Ishikawa (cell line): ENCODE results near the gene RCAN2.

ENCODE experiments used
- CEBPB ChIP-seq: IDR thresholded peaks from 2 replicates; pipeline ENCODE4 v1.6.1; 2012
- CREB1 ChIP-seq: IDR thresholded peaks from 2 replicates; pipeline ENCODE4 v1.6.1; 2012; ENCODE audit warnings: low read depth
- EGR1 ChIP-seq: IDR thresholded peaks from 2 replicates; pipeline ENCODE4 v1.6.1; 2012
- EP300 ChIP-seq: IDR thresholded peaks from 2 replicates; pipeline ENCODE4 v1.6.1; 2012; ENCODE audit warnings: borderline replicate concordance
- FOXM1 ChIP-seq: IDR thresholded peaks from 2 replicates; pipeline ENCODE4 v1.6.1; 2012; ENCODE audit warnings: low read depth, borderline replicate concordance
- MAX ChIP-seq: IDR thresholded peaks from 2 replicates; pipeline ENCODE4 v1.6.1; 2012
- NFIC ChIP-seq: IDR thresholded peaks from 2 replicates; pipeline ENCODE4 v1.6.1; 2012
- RAD21 ChIP-seq: IDR thresholded peaks from 2 replicates; pipeline ENCODE4 v1.6.1; 2012; ENCODE audit warnings: low read depth
- REST ChIP-seq: IDR thresholded peaks from 2 replicates; pipeline ENCODE4 v1.6.1; 2012; ENCODE audit warnings: low read depth, mild to moderate bottlenecking
- TAF1 ChIP-seq: IDR thresholded peaks from 2 replicates; pipeline ENCODE4 v1.6.1; 2012; ENCODE audit warnings: low read depth, mild to moderate bottlenecking
- TCF12 ChIP-seq: IDR thresholded peaks from 2 replicates; pipeline ENCODE4 v1.6.1; 2012; ENCODE audit warnings: low read depth
- TEAD4 ChIP-seq: IDR thresholded peaks from 2 replicates; pipeline ENCODE4 v1.6.1; 2012
- USF1 ChIP-seq: IDR thresholded peaks from 2 replicates; pipeline ENCODE4 v1.6.1; 2012
- YY1 ChIP-seq: IDR thresholded peaks from 2 replicates; pipeline ENCODE4 v1.6.1; 2012; ENCODE audit warnings: low read depth
- ZBTB7A ChIP-seq: IDR thresholded peaks from 2 replicates; pipeline ENCODE4 v1.6.1; 2012; ENCODE audit warnings: low read depth

The RCAN2 gene

GRCh38 chr6:46469021-46469420 lies 22.2 kb downstream of the RCAN2 start:
- no peak for TF ChIP-seq EP300
- TF ChIP-seq FOXM1, result no peak
- TF ChIP-seq NFIC, result no peak
- no peak for TF ChIP-seq TCF12
- TF ChIP-seq USF1, result no peak
- TF ChIP-seq ZBTB7A, result no peak
- no peak for TF ChIP-seq TEAD4
- no peak for TF ChIP-seq CREB1
- no peak for TF ChIP-seq CEBPB
- no peak for TF ChIP-seq RAD21
- TF ChIP-seq MAX, result no peak
- TF ChIP-seq YY1, result no peak
- TF ChIP-seq EGR1, result no peak
- no peak for TF ChIP-seq REST
- TF ChIP-seq TAF1, result no peak

GRCh38 chr6:46468403-46469010 lies 22.7 kb downstream of the RCAN2 start:
- TF ChIP-seq RAD21 (no peak), YY1 (no peak), ZBTB7A (no peak), MAX (no peak), EP300 (no peak), TEAD4 (no peak), CREB1 (no peak), REST (no peak), NFIC (no peak)

- no peak for TF ChIP-seq TCF12
- no peak for TF ChIP-seq MAX
- TF ChIP-seq TAF1, result no peak
- TF ChIP-seq CEBPB, result no peak
- TF ChIP-seq EGR1, result no peak
- TF ChIP-seq REST, result no peak
- no peak for TF ChIP-seq RAD21
These were observed 24.7 kb downstream of the RCAN2 start for GRCh38 chr6:46466570-46466969.

- TF ChIP-seq USF1 (no peak), EP300 (no peak), REST (no peak), YY1 (no peak), ZBTB7A (no peak), CREB1 (no peak), TAF1 (no peak), FOXM1 (no peak), EGR1 (no peak)
These were observed 25.7 kb downstream of the RCAN2 start for GRCh38 chr6:46465294-46466165.
